ENCODE results near the gene AJM1.
A peak's percentile ranks its signal among the peaks of the same experiment; 100 is the strongest.
"Not testable (repeated sequence)": the region's sequence is repeated elsewhere in the genome, so short reads cannot be mapped to it uniquely, and the experiment has no call there.

Gene AJM1

GRCh38 chr9:136857581-136858412, 15.5 kb downstream of the AJM1 start:
- DNase-seq, result no peak

GRCh38 chr9:136858452-136858843, 16.2 kb downstream of the AJM1 start:
- DNase-seq, result no peak

- no peak for DNase-seq
Observed at GRCh38 chr9:136858844-136859757, 16.8 kb downstream of the AJM1 start.

- DNase-seq, result no peak
Observed at GRCh38 chr9:136860529-136860928, 18.3 kb downstream of the AJM1 start.

- DNase-seq, result no peak
Observed at GRCh38 chr9:136860933-136861873, 18.9 kb downstream of the AJM1 start.

GRCh38 chr9:136861874-136862457, 19.7 kb downstream of the AJM1 start:
- DNase-seq, result no peak

- DNase-seq, result no peak
Observed at GRCh38 chr9:136862849-136863622, 20.8 kb downstream of the AJM1 start.

- DNase-seq, result no peak
Observed at GRCh38 chr9:136863623-136864273, 21.5 kb downstream of the AJM1 start.

GRCh38 chr9:136865041-136865767, 22.9 kb downstream of the AJM1 start:
- no peak for DNase-seq

GRCh38 chr9:136865768-136866103, 23.5 kb downstream of the AJM1 start:
- DNase-seq, result no peak

GRCh38 chr9:136866898-136867421, 24.7 kb downstream of the AJM1 start:
- not testable (repeated sequence) for DNase-seq

GRCh38 chr9:136867480-136867879, 25.2 kb downstream of the AJM1 start:
- no peak for DNase-seq

- DNase-seq, result no peak
Observed at GRCh38 chr9:136867917-136868316, 25.6 kb downstream of the AJM1 start.

- DNase-seq, result no peak
Observed at GRCh38 chr9:136868644-136869043, 26.4 kb downstream of the AJM1 start.

GRCh38 chr9:136869611-136870010, 27.3 kb downstream of the AJM1 start:
- not testable (repeated sequence) for DNase-seq

GRCh38 chr9:136875155-136875554, 32.9 kb downstream of the AJM1 start:
- no peak for DNase-seq

- DNase-seq, result no peak
Observed at GRCh38 chr9:136876476-136876875, 34.2 kb downstream of the AJM1 start.

GRCh38 chr9:136880651-136881050, 38.4 kb downstream of the AJM1 start:
- DNase-seq, result no peak

- peak; percentile 79 for DNase-seq
Observed at GRCh38 chr9:136881691-136882108, 39.4 kb downstream of the AJM1 start.

Data from stimulated activated CD8-positive, alpha-beta memory T cell treated with anti-CD3 and anti-CD28 coated beads, Interleukin-4, amount 100 ng/mL, for 48 hours (primary cell).